ACC112 (cell line): ENCODE measurements around the gene BMPR1A.

Experiments used
- H2AFZ ChIP-seq: fragments of 200-600 bp; sonication (generic); one replicate; pipeline ENCODE4 v1.6.0; 2017; ENCODE audit warnings: antibody characterized with exemption, low read length; ENCODE audit not compliant: unreplicated experiment
- H3K27ac ChIP-seq: fragments of 200-600 bp; sonication (generic); 2 replicates; pipeline ENCODE4 v1.5.1; 2014; ENCODE audit warnings: low read depth, mild to moderate bottlenecking, antibody characterized with exemption, low read length, moderate library complexity
- H3K27me3 ChIP-seq: fragments of 200-600 bp; sonication (generic); 2 replicates; pipeline ENCODE4 v1.6.1; 2014; ENCODE audit warnings: mild to moderate bottlenecking, antibody characterized with exemption, low read length, moderate library complexity, mixed read lengths; ENCODE audit not compliant: insufficient read depth
- H3K36me3 ChIP-seq: fragments of 200-600 bp; sonication (generic); 2 replicates; pipeline ENCODE4 v1.6.1; 2016; ENCODE audit warnings: mild to moderate bottlenecking, antibody characterized with exemption, low read length, moderate library complexity, mixed read lengths; ENCODE audit not compliant: insufficient read depth
- H3K4me1 ChIP-seq: fragments of 200-600 bp; sonication (generic); one replicate; pipeline ENCODE4 v1.6.1; 2016; ENCODE audit warnings: low read length, mixed read lengths; ENCODE audit not compliant: insufficient read depth, unreplicated experiment, control insufficient read depth
- H3K4me3 ChIP-seq: fragments of 200-600 bp; sonication (generic); 2 replicates; pipeline ENCODE4 v1.5.1; 2014; ENCODE audit warnings: mild to moderate bottlenecking, low read depth, low read length
- H3K79me2 ChIP-seq: fragments of 200-600 bp; sonication (generic); one replicate; pipeline ENCODE4 v1.6.0; 2016; ENCODE audit warnings: low read length; ENCODE audit not compliant: control insufficient read depth, unreplicated experiment, insufficient read depth

The BMPR1A gene

DNA sequence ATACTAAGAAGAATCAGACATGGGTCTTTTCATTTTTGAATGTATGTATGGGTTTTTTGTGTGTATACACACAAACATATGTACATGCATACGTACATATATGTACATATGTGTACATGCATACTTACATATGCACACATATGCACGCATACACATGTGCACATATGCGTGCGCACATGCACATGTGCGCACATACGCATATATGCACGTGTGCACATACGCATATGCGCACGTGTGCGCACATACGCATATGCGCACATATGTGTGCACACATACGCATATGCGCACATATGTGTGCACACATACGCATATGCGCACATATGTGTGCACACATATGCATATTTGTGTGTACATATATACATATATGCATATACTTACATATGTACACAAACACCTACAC, 4.9 kb upstream of the BMPR1A start:
- Histone ChIP-seq H3K27ac (no peak overlapping the region), H3K4me3 (no peak overlapping the region), H3K36me3 (no peaks in the 10 kb centered on the region), H3K4me1 (peaks cover 9% of the 10 kb centered on the region), H3K79me2 (peaks cover 33% of the 10 kb centered on the region), H2AFZ (no peak overlapping the region), H3K27me3 (no peaks in the 10 kb centered on the region)

DNA sequence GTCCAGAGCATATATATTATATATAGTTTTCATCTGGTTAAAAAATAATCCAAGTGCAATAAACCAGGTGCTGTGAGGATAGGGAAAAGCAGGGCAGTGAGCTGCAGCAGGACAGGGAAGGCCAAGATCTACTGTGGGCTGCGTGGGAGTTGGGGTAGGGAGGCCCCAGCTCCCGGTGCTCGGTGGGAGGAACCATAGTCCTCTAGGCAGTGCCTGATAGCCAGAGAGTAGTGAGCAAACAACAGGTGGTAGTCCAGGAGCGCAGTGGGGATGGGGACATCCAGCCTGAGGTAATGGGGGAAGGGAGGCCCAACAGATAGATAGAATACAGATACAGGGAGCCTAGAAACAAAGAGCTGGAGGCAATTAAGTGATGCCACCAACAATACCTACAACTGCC, 4.1 kb upstream of the BMPR1A start:
- peaks cover 40% of the 10 kb centered on the region for H3K79me2 ChIP-seq
- H3K27me3 ChIP-seq = no peaks in the 10 kb centered on the region
- H2AFZ ChIP-seq = no peak overlapping the region
- no peak overlapping the region for H3K4me3 ChIP-seq
- H3K27ac ChIP-seq = no peak overlapping the region
- H3K36me3 ChIP-seq = no peaks in the 10 kb centered on the region
- H3K4me1 ChIP-seq = peaks cover 9% of the 10 kb centered on the region

DNA sequence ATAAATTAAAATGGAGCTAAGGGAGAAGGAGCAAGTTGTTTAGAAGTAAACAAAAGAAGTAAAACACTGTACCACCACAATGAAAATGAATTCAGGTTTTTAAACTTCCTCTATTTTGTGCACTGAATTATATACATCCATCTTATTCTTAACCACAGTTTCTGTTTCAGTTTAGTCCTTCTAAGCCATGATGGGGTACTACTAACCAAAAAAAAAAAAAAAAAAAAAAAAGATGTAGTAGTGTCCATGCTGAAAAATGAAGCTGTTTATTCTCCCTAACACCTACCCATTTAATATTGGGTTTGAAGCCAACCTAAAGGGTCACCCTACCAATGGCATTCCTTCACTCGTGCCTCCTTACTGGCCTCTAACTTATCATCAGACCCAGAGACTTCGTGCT, 3.4 kb upstream of the BMPR1A start:
- no peaks in the 10 kb centered on the region for H3K36me3 ChIP-seq
- no peak overlapping the region for H3K27ac ChIP-seq
- H3K27me3 ChIP-seq = no peaks in the 10 kb centered on the region
- H3K79me2 ChIP-seq = peaks cover 47% of the 10 kb centered on the region
- peaks cover 9% of the 10 kb centered on the region for H3K4me1 ChIP-seq
- no peak overlapping the region for H2AFZ ChIP-seq
- H3K4me3 ChIP-seq = no peak overlapping the region

DNA sequence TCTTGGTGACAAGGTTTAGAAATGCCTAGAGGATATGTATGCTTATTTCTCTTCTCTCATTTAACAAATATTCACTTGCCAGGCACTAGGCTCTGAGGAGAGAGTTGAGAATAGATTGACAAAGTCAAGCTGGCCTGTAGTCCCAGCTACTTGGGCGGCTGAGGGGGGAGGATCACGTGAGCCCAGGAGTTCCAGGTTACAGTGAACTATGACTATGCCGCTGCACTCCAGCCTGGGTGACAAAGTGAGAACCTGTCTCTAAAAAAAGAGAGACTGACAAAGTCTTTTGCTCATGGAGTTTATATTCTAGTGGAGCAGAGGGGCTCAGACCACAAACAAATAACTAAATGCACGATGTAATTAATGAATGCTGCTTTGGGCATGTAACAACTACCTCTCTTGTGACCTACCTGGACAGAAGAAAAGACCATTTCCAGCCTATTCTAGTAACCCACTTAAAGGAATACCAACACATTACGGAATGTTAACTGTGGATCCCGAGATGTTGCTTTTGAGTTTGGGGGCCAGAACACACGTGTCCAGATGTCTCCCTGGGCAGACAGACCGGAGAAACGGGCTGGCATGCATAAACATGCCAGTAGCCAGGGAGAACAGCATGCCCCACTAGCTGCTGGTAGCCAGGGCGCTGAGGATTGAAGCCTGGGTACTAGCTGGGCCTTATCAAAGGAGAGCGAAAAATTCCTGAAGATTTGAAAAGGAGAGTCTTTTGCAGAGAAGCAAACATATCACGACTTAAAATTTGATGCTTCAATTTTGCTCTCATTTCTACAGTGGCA, 2.6 kb upstream of the BMPR1A start:
- H3K4me1 ChIP-seq = peaks cover 9% of the 10 kb centered on the region
- peak overlapping the region; percentile 86; the same call in 1 of the 2 replicates for H3K4me3 ChIP-seq
- H3K79me2 ChIP-seq = peaks cover 55% of the 10 kb centered on the region
- no peaks in the 10 kb centered on the region for H3K27me3 ChIP-seq
- no peak overlapping the region for H3K27ac ChIP-seq
- H3K36me3 ChIP-seq = no peaks in the 10 kb centered on the region
- H2AFZ ChIP-seq = no peak overlapping the region

DNA sequence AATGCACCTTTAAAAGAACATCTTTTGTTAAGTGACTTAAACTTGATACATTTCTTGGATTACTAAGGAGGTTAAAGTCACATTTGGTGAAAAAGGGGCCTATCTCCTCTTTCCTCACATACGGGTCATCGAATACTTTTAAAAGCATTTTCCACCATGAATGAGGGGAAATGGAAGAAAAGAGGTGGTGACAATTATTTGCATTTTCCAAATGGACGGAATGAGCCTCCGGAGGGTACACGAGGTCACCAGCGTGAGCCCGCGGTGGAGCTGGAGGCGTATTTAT, 1.0 kb upstream of the BMPR1A start:
- H2AFZ ChIP-seq = peak overlapping the region; percentile 90
- no peaks in the 10 kb centered on the region for H3K36me3 ChIP-seq
- H3K79me2 ChIP-seq = peaks cover 69% of the 10 kb centered on the region
- H3K4me3 ChIP-seq = peak overlapping the region; percentile 86
- peaks cover 9% of the 10 kb centered on the region for H3K4me1 ChIP-seq
- no peaks in the 10 kb centered on the region for H3K27me3 ChIP-seq
- H3K27ac ChIP-seq = peak overlapping the region; percentile 87

DNA sequence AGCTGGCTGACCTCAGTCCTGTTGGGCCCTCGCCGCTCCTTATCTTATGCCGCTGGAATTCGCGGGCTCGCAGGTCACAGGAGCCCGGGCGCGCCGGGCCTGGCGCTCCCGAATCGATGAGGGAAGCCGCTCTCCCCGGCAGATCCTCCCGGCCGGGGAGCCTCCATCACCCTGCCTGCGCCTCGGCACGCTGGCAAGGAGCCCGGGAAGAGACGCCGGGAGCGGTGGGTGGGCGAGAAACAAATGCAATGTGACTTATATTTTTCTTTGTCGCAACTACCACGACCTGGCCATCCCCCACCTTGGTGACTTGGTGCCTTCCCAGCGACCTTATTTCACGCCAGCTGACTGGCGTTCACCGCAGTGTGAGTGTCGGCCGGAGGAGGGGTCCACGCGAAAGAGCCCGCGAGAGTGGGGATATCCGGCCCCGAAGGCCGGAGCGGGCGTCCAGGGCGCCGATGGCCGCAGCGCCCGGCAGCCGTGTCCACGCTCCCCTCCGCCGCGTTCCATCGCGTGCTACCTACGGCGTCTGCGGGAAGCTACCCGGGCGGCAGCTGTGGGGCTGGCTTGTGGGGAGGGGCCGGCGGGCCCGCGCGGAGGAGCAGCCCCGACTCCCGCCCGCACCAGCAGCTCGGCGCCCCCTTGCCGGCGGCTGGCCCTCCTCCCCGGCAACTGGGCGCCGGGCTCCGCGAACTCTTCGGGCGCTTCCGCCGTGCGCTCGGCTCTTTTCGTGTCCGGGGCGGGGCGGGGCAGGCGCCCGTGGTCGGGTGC, 494 bp upstream of the BMPR1A start:
- peaks cover 9% of the 10 kb centered on the region for H3K4me1 ChIP-seq
- H3K27ac ChIP-seq = peak overlapping the region; percentile 87
- peak overlapping the region; percentile 86 for H3K4me3 ChIP-seq
- peaks cover 75% of the 10 kb centered on the region for H3K79me2 ChIP-seq
- H2AFZ ChIP-seq = peak overlapping the region; percentile 90
- H3K36me3 ChIP-seq = no peaks in the 10 kb centered on the region
- no peaks in the 10 kb centered on the region for H3K27me3 ChIP-seq

DNA sequence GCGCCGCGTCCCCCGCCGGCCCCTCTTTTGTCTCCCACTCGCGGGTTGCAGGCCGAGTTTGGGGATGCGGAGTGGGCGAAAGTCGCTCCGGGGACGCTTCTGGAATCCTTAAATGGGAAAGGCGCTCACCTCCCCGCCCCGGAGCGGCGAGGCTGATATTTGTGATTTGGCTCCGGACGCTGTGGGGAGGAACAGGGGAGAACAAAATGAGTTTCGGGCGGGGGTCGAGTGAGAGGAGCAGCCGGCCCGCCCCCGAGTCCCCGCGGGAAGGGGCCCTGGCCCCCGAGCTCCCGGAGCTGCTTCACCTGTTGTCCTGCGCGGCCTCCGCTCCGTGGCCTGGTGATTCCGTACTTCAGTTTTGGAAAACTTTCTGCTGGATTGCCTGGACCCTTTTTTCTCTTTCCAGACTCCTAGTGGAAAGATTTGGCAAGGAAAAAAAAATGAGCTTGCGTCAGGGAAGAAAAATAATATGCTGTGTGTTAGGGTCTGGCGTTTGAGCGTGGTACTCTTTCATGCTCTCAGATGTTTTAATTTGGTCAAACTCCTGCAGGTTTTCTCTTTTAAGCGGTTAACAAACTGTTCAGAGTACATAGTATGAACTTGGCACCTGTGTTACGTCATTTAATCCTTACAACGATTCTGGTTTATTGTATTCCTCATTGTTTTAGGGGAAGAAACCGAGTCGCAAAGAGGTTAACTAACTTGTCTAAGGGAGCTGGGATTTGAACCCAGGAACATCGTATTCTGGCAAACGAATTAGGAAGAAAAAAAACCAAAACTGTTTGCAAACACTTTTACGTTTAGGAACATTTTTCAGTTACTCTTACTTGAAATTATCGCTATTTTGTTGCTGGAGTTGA, 924 bp downstream of the BMPR1A start:
- peaks cover 84% of the 10 kb centered on the region for H3K79me2 ChIP-seq
- no peaks in the 10 kb centered on the region for H3K27me3 ChIP-seq
- H3K36me3 ChIP-seq = no peaks in the 10 kb centered on the region
- H3K4me3 ChIP-seq = peak overlapping the region; percentile 94
- peak overlapping the region; percentile 80 for H2AFZ ChIP-seq
- H3K4me1 ChIP-seq = peaks cover 9% of the 10 kb centered on the region
- H3K27ac ChIP-seq = peak overlapping the region; percentile 38

DNA sequence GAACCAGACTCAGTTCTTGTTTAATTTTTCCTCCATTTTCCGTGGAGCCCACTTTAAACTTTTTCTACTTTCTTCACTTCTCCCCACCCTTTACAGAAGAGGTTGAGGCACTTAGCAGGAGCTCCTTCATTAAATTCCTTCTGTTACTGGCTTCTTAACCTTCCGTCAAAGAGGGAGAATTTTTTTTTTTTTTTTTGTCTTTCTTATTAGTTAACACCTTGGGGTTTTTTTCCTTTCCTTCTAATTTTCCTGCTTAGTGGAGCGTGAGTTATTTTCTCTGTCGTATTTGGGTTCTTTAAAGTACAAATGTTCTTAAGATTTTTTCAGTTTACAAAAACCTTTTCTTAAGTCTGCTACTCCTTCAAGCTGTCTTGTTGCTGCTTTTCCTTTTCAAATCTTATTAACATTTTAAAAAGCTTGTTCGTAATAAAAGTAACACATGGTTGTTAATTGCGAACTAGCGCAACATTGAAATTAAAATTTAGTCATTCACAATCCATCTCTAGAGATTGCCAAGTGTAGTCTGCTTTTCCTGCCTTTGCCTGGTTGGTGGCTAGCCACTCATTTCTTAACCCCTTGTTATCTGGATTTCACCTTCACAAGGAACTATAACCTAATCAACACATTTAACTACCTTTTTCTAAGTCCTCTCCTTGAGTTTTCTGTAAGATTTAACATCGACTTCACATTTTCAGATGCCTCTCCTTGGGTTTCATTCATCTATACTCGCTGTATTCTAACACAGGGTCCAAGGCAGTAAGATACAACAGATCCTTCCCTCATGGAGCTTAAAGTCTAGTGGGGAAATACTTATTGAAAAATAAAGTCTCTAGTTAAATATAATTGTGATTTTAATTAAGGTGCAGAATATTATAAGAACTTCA, 2.0 kb downstream of the BMPR1A start:
- no peaks in the 10 kb centered on the region for H3K36me3 ChIP-seq
- H2AFZ ChIP-seq = peak overlapping the region; percentile 80
- H3K79me2 ChIP-seq = peaks cover 84% of the 10 kb centered on the region
- H3K27me3 ChIP-seq = no peaks in the 10 kb centered on the region
- peaks cover 6% of the 10 kb centered on the region for H3K4me1 ChIP-seq
- H3K27ac ChIP-seq = no peak overlapping the region; the same call in 1 of the 2 replicates
- H3K4me3 ChIP-seq = peak overlapping the region; percentile 94

DNA sequence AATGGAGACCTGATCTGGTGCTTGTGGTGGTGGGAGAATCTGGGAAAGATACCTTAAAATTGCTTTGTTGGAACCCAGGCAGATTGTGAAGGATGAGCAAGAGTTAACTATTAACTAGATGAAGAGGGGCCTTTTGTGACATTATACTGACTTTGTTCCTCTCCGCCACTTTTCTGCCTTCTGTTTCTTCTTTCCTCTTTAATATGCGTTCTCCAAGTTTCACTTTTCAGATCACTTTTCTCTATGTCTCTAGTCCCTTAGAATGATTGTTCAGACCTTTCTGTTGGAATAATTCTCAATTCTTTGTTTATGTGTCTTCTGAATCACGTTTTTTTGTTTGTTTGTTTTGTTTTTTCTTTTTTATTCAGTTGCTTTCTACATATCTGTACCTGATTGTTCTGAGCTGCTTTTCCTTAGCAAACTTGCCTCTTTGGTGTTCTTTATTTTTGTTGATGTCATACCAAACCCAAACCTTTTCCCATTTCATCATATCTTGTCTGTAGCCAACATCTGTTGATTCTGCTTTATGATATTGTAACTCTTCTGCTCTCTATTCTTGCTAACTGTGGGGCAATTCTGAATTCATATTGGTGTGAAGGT, 2.8 kb downstream of the BMPR1A start:
- no peaks in the 10 kb centered on the region for H3K36me3 ChIP-seq
- no peaks in the 10 kb centered on the region for H3K4me1 ChIP-seq
- H2AFZ ChIP-seq = peak overlapping the region; percentile 17
- H3K4me3 ChIP-seq = peak overlapping the region; percentile 94
- no peaks in the 10 kb centered on the region for H3K27me3 ChIP-seq
- H3K27ac ChIP-seq = peak overlapping the region; percentile 14; the same call in 1 of the 2 replicates
- peaks cover 83% of the 10 kb centered on the region for H3K79me2 ChIP-seq
